GM12878 (cell line): ENCODE data around the gene RNU1-2. TPM values are rescaled to one million over a fixed set of nuclear protein-coding genes. Genes with fewer than 3 reads are reported as not detected.

Experiments used
- REST ChIP-seq: IDR thresholded peaks from 2 replicates; pipeline ENCODE4 v1.6.1; 2012; ENCODE audit warnings: mild to moderate bottlenecking, low read depth, low read length
- ZNF687 ChIP-seq: fragments of 450-650 bp; IDR thresholded peaks from 2 replicates; pipeline ENCODE4 v1.6.1; 2017; ENCODE audit warnings: mild to moderate bottlenecking, moderate library complexity
- polyA plus RNA-seq, 11 experiments: library from polyadenylated mRNA; depleted of rRNA in 4 of 11; unstranded in 6 of 11; stranded (reverse) in 5 of 11; fragments of >200 nt; fragmentation: Nextera tagmentation in 4 of 11; fragmentation: Illumina TruSeq in 1 of 11; extraction: Ambion mirVana in 4 of 11; extraction: Trizol in 1 of 11; gene quantifications; 1 replicate in 1 of 11; 2 replicates in 10 of 11; pipeline versions ENCODE4 v1.2.1 to v1.2.3, GENCODE V29; 2011 to 2016; ENCODE audit warnings: inconsistent platforms in 2 of 11, missing spikeins in 2 of 11, low read depth in 1 of 11
- total RNA-seq, 4 experiments: library from RNA; depleted of rRNA in 3 of 4; stranded (reverse); fragments of >200 nt in 3 of 4; fragmentation: Illumina TruSeq in 1 of 4; extraction: Trizol in 1 of 4; gene quantifications; 2 replicates each; pipeline versions ENCODE4 v1.2.1 to v1.2.3, GENCODE V29; 2013 to 2021
- TF ChIP-seq, protein P1 (sequence below): fragments of 150-350 bp; IDR thresholded peaks from 2 replicates; pipeline ENCODE4 v1.6.1; 2016; ENCODE audit warnings: low read depth, low read length
- TF ChIP-seq, protein P2 (sequence below): fragments of 450-650 bp; IDR thresholded peaks from 2 replicates; pipeline ENCODE4 v1.6.1; 2016; ENCODE audit warnings: mild to moderate bottlenecking, moderate library complexity, borderline replicate concordance

RNU1-2 gene
- total and polyA plus RNA-seq, 10 of the 15 experiments (the other 5 are each of a cell fraction or from before 2014, with no cell fraction given), result under 0.01 to 20,946 (median 4.7) TPM; not detected in 2

GRCh38 chr1:16905868-16906702 lies 10.3 kb downstream of the RNU1-2 start (continued):
- TF ChIP-seq, protein P1, sequence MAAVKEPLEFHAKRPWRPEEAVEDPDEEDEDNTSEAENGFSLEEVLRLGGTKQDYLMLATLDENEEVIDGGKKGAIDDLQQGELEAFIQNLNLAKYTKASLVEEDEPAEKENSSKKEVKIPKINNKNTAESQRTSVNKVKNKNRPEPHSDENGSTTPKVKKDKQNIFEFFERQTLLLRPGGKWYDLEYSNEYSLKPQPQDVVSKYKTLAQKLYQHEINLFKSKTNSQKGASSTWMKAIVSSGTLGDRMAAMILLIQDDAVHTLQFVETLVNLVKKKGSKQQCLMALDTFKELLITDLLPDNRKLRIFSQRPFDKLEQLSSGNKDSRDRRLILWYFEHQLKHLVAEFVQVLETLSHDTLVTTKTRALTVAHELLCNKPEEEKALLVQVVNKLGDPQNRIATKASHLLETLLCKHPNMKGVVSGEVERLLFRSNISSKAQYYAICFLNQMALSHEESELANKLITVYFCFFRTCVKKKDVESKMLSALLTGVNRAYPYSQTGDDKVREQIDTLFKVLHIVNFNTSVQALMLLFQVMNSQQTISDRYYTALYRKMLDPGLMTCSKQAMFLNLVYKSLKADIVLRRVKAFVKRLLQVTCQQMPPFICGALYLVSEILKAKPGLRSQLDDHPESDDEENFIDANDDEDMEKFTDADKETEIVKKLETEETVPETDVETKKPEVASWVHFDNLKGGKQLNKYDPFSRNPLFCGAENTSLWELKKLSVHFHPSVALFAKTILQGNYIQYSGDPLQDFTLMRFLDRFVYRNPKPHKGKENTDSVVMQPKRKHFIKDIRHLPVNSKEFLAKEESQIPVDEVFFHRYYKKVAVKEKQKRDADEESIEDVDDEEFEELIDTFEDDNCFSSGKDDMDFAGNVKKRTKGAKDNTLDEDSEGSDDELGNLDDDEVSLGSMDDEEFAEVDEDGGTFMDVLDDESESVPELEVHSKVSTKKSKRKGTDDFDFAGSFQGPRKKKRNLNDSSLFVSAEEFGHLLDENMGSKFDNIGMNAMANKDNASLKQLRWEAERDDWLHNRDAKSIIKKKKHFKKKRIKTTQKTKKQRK, result no peak
- TF ChIP-seq, protein P2, sequence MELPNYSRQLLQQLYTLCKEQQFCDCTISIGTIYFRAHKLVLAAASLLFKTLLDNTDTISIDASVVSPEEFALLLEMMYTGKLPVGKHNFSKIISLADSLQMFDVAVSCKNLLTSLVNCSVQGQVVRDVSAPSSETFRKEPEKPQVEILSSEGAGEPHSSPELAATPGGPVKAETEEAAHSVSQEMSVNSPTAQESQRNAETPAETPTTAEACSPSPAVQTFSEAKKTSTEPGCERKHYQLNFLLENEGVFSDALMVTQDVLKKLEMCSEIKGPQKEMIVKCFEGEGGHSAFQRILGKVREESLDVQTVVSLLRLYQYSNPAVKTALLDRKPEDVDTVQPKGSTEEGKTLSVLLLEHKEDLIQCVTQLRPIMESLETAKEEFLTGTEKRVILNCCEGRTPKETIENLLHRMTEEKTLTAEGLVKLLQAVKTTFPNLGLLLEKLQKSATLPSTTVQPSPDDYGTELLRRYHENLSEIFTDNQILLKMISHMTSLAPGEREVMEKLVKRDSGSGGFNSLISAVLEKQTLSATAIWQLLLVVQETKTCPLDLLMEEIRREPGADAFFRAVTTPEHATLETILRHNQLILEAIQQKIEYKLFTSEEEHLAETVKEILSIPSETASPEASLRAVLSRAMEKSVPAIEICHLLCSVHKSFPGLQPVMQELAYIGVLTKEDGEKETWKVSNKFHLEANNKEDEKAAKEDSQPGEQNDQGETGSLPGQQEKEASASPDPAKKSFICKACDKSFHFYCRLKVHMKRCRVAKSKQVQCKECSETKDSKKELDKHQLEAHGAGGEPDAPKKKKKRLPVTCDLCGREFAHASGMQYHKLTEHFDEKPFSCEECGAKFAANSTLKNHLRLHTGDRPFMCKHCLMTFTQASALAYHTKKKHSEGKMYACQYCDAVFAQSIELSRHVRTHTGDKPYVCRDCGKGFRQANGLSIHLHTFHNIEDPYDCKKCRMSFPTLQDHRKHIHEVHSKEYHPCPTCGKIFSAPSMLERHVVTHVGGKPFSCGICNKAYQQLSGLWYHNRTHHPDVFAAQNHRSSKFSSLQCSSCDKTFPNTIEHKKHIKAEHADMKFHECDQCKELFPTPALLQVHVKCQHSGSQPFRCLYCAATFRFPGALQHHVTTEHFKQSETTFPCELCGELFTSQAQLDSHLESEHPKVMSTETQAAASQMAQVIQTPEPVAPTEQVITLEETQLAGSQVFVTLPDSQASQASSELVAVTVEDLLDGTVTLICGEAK, result no peak
- no peak for TF ChIP-seq ZNF687
- TF ChIP-seq REST, result no peak
